Measurements from ENCODE around the gene OR51E1.

Gene OR51E1

GRCh38 chr11:4664786-4665185 lies 21.0 kb downstream of the OR51E1 start:
- no peak overlapping the region for H3K4me3 ChIP-seq (ENCODE audit: low read length, poor library complexity, severe bottlenecking)
- H3K9me2 ChIP-seq (replicated peaks; ENCODE audit: low read depth, low read length) = no peaks in the 10 kb centered on the region
- H3K4me2 ChIP-seq (ENCODE audit: low read depth, low read length, poor library complexity, severe bottlenecking) = no peak overlapping the region
- no peaks in the 10 kb centered on the region for H4K20me1 ChIP-seq (ENCODE audit: insufficient read depth, low read length, poor library complexity, severe bottlenecking)
- no peaks in the 10 kb centered on the region for H3K36me3 ChIP-seq (ENCODE audit: insufficient read depth, low read length)
- H3K27me3 ChIP-seq (ENCODE audit: insufficient read depth, low read length, poor library complexity, severe bottlenecking) = no peaks in the 10 kb centered on the region
- no peaks in the 10 kb centered on the region for H3K79me2 ChIP-seq (ENCODE audit: insufficient read depth, low read length)
- H2AFZ ChIP-seq (ENCODE audit: low read length) = no peak overlapping the region
- TF ChIP-seq CTCF (conservative IDR thresholded peaks at IDR 0.05; ENCODE audit: low read length) (no peak), EZH2phosphoT487 (IDR thresholded peaks at IDR 0.05; ENCODE audit: borderline replicate concordance) (no peak)
- H3K4me1 ChIP-seq (ENCODE audit: insufficient read depth, low read length, poor library complexity, severe bottlenecking) = no peaks in the 10 kb centered on the region
- H3K9me3 ChIP-seq (ENCODE audit: insufficient read depth, low read depth, low read length) = no peaks in the 10 kb centered on the region
- no peaks in the 10 kb centered on the region for H3F3A ChIP-seq (ENCODE audit: low read depth)
- no peak overlapping the region for H3K9ac ChIP-seq (ENCODE audit: low read depth, low read length, poor library complexity, severe bottlenecking)

- no peak overlapping the region for H3K9ac ChIP-seq (ENCODE audit: low read depth, low read length, poor library complexity, severe bottlenecking)
- H3K4me2 ChIP-seq (ENCODE audit: low read depth, low read length, poor library complexity, severe bottlenecking) = no peak overlapping the region
- H3K27me3 ChIP-seq (ENCODE audit: insufficient read depth, low read length, poor library complexity, severe bottlenecking) = no peaks in the 10 kb centered on the region
- no peaks in the 10 kb centered on the region for H3K4me1 ChIP-seq (ENCODE audit: insufficient read depth, low read length, poor library complexity, severe bottlenecking)
- no peak overlapping the region for H2AFZ ChIP-seq (ENCODE audit: low read length)
- no peaks in the 10 kb centered on the region for H3K9me3 ChIP-seq (ENCODE audit: insufficient read depth, low read depth, low read length)
- H3K9me2 ChIP-seq (replicated peaks; ENCODE audit: low read depth, low read length) = no peaks in the 10 kb centered on the region
- no peak overlapping the region for H3K4me3 ChIP-seq (ENCODE audit: low read length, poor library complexity, severe bottlenecking)
- no peaks in the 10 kb centered on the region for H3K79me2 ChIP-seq (ENCODE audit: insufficient read depth, low read length)
- TF ChIP-seq EZH2phosphoT487 (IDR thresholded peaks at IDR 0.05; ENCODE audit: borderline replicate concordance) = no peak
- no peak for TF ChIP-seq CTCF (conservative IDR thresholded peaks at IDR 0.05; ENCODE audit: low read length)
- H3K36me3 ChIP-seq (ENCODE audit: insufficient read depth, low read length) = no peaks in the 10 kb centered on the region
- no peaks in the 10 kb centered on the region for H3F3A ChIP-seq (ENCODE audit: low read depth)
- H4K20me1 ChIP-seq (ENCODE audit: insufficient read depth, low read length, poor library complexity, severe bottlenecking) = no peaks in the 10 kb centered on the region
Observed at GRCh38 chr11:4665424-4665823, 21.6 kb downstream of the OR51E1 start.

- Histone ChIP-seq H3K4me2 (ENCODE audit: low read depth, low read length, poor library complexity, severe bottlenecking) (no peak overlapping the region), H3K79me2 (ENCODE audit: insufficient read depth, low read length) (no peaks in the 10 kb centered on the region), H4K20me1 (ENCODE audit: insufficient read depth, low read length, poor library complexity, severe bottlenecking) (no peaks in the 10 kb centered on the region), H3K36me3 (ENCODE audit: insufficient read depth, low read length) (no peaks in the 10 kb centered on the region), H3K27me3 (ENCODE audit: insufficient read depth, low read length, poor library complexity, severe bottlenecking) (no peaks in the 10 kb centered on the region), H3K9me3 (ENCODE audit: insufficient read depth, low read depth, low read length) (no peaks in the 10 kb centered on the region), H3K4me3 (ENCODE audit: low read length, poor library complexity, severe bottlenecking) (no peak overlapping the region), H3K4me1 (ENCODE audit: insufficient read depth, low read length, poor library complexity, severe bottlenecking) (no peaks in the 10 kb centered on the region), H3F3A (ENCODE audit: low read depth) (no peaks in the 10 kb centered on the region), H2AFZ (ENCODE audit: low read length) (no peak overlapping the region), H3K9ac (ENCODE audit: low read depth, low read length, poor library complexity, severe bottlenecking) (no peak overlapping the region), H3K9me2 (replicated peaks; ENCODE audit: low read depth, low read length) (no peaks in the 10 kb centered on the region)
- TF ChIP-seq EZH2phosphoT487 (IDR thresholded peaks at IDR 0.05; ENCODE audit: borderline replicate concordance) (no peak), CTCF (conservative IDR thresholded peaks at IDR 0.05; ENCODE audit: low read length) (no peak)
Observed at GRCh38 chr11:4671741-4672140, 28.0 kb downstream of the OR51E1 start.

Data from Loucy (cell line).